22Rv1 (cell line): ENCODE results near the gene TEKT4.

ENCODE experiments used
- ZFX ChIP-seq: fragments of 450-650 bp; IDR thresholded peaks from 2 replicates; pipeline ENCODE4 v1.6.1; 2017; ENCODE audit warnings: antibody characterized with exemption, borderline replicate concordance
- TF ChIP-seq, protein P1 (sequence below): fragments of 450-650 bp; IDR thresholded peaks from 2 replicates; pipeline ENCODE4 v1.5.1; 2017; ENCODE audit warnings: mild to moderate bottlenecking

DNA sequence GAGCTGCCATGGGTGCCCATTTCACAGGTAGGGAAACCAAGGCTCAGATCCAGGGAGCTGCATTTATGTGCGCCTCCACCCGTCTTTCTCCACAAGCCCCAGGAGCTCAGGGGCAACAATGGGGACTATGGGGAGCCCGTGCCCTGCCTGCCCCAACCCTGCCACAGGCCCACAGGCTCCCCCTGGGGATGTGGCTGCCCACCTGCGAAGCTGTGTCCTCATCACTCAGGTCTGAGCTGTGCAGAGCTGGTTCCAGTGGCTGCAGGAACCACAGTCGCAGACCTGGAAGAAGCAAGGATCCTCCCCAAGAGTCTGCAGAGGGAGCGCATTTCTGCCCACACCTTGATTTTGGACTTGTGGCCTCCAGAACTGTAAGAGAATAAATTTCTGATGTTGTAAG lies 9.8 kb downstream of the TEKT4 start:
- TF ChIP-seq, protein P1, sequence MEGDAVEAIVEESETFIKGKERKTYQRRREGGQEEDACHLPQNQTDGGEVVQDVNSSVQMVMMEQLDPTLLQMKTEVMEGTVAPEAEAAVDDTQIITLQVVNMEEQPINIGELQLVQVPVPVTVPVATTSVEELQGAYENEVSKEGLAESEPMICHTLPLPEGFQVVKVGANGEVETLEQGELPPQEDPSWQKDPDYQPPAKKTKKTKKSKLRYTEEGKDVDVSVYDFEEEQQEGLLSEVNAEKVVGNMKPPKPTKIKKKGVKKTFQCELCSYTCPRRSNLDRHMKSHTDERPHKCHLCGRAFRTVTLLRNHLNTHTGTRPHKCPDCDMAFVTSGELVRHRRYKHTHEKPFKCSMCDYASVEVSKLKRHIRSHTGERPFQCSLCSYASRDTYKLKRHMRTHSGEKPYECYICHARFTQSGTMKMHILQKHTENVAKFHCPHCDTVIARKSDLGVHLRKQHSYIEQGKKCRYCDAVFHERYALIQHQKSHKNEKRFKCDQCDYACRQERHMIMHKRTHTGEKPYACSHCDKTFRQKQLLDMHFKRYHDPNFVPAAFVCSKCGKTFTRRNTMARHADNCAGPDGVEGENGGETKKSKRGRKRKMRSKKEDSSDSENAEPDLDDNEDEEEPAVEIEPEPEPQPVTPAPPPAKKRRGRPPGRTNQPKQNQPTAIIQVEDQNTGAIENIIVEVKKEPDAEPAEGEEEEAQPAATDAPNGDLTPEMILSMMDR: no peak
- no peak for TF ChIP-seq ZFX
